Measurements from ENCODE around the gene TCAIM.
"Not testable (repeated sequence)": the region's sequence is repeated elsewhere in the genome, so short reads cannot be mapped to it uniquely, and the experiment has no call there.

The TCAIM gene

DNA sequence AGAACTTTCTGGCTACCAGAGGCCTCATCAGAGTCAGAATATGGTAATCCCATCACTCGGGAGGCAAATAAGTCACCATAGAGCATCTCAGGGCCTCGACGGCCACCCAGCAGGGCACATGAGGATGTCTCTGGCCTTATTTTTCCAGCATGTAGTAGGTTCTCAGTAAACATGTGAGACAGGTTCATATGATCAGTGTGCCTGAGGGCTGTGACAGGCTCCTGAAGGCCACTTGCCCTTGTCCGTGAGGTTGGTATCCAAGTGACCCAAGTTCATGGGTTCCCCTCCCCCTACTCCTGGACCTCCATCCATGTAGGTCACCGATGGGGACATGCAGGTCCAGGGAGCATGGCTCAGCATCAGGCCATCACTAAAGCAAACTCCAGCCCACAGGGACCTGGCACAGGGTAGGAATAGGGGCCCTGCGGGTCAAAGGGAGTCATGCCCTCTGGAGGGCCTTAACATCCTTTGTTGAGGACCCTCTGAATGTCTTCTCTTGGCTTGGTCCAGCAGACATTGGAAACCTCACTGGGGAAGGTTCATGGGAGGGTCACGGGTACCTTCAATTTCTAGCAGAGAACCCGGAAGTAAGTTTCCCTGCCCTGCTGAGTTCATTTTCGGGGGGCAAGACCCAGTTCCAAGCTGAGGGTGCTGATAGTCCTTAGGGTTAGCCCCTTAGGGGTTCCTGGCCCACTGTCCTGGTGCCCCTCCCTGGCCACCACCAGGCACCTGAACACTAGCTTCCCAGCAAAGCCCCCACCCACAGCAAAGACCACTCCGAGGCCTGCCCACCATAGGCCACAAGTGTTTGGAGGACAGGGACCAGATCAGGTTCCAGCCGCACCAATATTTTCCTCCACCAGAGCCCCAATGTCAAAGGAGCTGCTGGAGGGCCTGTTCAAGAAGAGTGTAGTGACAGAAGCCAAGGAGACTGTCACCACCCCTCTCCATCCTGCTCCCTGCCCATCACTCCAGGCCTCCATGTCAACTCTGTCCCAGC is 77.8 kb downstream of the TCAIM start:
- DNase-seq, result no peak

- DNase-seq, result not testable (repeated sequence)
Measured at GRCh38 chr3:44418118-44418517, 79.6 kb downstream of the TCAIM start.

GRCh38 chr3:44418549-44418948 is 80.0 kb downstream of the TCAIM start:
- no peak for DNase-seq

GRCh38 chr3:44419116-44419922 is 80.8 kb downstream of the TCAIM start:
- no peak for DNase-seq

DNA sequence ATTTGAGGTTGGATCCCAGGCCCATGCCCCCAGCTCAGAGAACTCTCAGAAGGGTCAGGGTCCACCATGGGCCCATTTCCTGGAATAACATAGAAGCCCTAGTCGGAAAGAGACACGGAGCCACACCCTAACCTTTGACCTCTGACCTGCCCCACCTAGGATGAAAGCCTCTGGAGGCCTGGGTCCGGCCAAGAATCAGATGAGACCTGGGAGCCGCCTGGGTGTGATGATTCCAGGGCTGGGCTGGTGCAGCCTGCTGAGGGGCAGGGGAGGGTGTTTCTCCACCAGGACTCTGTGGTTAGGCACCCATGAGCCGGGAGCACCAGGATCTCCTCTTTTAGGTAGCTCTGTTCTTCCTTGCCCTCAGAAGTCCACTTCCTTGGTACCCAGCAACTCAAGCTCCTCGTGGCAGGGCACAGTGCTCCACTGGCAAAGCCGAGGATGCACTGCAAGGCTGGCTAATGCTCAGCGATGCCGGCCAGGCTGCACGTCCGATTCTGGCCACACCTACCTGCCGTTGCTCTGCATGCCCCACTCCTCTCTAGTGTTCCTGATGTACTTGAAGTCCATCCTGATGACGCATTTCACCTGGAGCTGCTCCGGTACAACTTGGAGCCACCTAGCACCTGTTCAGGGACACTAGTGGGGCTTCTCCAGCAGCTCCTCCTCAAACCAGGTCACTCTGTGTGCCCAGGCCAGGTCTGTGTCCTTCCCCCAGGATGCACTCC is 81.5 kb downstream of the TCAIM start:
- DNase-seq, result no peak

GRCh38 chr3:44420676-44421075 is 82.1 kb downstream of the TCAIM start:
- no peak for DNase-seq

DNA sequence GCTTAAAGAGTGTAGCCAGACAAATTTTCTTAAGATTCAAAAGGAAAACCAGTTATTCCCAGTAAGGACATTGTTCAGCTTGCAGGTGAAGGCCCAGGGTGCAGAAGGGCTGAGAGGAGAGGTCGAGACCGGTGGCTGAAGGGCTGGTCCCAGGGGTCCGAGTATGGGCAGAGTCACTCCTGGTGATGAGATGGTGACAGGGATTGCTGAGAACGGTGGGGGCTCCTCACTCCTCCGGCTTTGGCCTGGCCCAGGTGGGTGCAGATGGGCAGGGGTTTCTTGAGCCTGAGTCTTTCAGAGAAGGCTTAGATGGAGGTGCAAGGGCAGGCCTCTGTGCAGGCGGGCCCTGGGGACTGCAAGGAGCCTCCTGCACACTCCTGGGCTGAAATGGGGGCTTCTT is 82.7 kb downstream of the TCAIM start:
- DNase-seq, result no peak

GRCh38 chr3:44424758-44425157 is 86.2 kb downstream of the TCAIM start:
- no peak for DNase-seq

DNA sequence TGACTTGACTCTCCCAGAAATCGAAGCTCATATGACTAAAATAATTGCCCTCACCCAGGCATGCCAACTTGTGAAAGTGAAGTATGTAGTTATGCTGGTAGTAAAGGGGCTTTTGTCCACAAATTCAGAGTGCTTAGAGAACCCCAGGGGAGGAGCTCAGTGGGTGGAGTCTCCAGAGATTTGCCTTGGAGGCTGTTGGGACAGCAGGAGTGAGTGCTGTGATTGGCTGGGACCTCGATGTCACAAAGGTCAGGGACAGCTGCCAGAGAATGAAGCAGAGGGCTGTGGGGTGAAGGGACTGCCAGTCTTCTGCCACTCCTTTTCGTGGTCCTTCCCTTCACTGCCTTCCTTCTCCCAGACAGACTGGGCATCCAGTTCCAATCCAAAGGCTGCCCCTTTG is 89.1 kb downstream of the TCAIM start:
- no peak for DNase-seq

DNA sequence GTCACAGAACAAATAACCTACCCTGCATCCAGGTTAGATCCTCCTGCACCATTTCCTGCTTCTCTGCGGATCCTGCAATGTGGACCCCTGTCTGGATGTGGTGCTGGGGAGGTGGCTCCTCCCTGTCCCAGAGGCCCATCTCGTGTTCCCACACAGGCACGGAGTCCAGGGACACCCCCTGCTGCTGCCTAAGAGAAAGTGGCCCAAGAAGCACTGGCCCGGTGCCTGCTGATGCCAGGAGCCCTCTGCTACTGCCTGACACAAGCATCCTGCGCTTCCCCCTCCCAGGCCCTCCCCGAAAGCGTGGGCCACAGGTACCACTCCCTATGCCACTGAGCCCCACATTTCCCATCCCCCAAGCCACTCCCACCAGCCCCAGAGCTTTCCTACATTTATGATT is 90.3 kb downstream of the TCAIM start:
- no peak for DNase-seq

- DNase-seq, result no peak
Measured at GRCh38 chr3:44429459-44429858, 90.9 kb downstream of the TCAIM start.

DNA sequence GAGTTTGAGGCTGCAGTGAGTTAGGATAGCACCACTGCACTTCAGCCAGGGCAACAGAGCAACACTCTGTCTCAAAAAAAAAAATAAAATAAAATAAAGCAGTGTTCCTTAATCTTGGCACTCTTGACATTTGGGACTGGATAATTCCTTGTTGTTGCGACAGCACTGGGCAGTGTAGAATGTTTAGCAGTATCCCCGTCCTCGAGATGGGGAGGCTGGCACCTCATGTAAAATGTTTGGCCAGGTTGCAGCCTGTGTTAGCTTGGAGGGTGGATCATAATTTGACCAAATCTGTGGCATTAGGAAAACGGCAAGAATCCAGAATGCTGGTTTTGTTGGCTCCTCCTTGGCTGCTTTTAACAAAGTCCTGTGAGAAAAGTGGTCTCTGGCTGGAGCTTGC is 91.9 kb downstream of the TCAIM start:
- DNase-seq, result no peak

GRCh38 chr3:44434834-44435510 is 96.4 kb downstream of the TCAIM start:
- no peak for DNase-seq

GRCh38 chr3:44436181-44436580 is 97.6 kb downstream of the TCAIM start:
- DNase-seq, result no peak

GRCh38 chr3:44437800-44438199 is 99.2 kb downstream of the TCAIM start:
- DNase-seq, result no peak

- DNase-seq, result no peak
Measured at GRCh38 chr3:44439499-44440295, 101.1 kb downstream of the TCAIM start.

- no peak for DNase-seq
Measured at GRCh38 chr3:44442596-44443309, 104.2 kb downstream of the TCAIM start.

GRCh38 chr3:44444437-44444836 is 105.9 kb downstream of the TCAIM start:
- no peak for DNase-seq

GRCh38 chr3:44444896-44445691 is 106.5 kb downstream of the TCAIM start:
- DNase-seq, result no peak

GRCh38 chr3:44445786-44446185 is 107.2 kb downstream of the TCAIM start:
- no peak for DNase-seq

Measured in NCI-H345 (cell line).